NT2/D1 (cell line): ENCODE results near the gene SDK2.

ENCODE experiments used
- DNase-seq: peaks from one replicate; pipeline ENCODE4 v3.0.0-alpha.2; 2011; ENCODE audit warnings: low read depth, low spot score
- H3K27me3 ChIP-seq: 2 replicates; pipeline ENCODE4 v1.6.0; 2011; ENCODE audit warnings: mild to moderate bottlenecking; ENCODE audit not compliant: insufficient read length, insufficient read depth
- H3K36me3 ChIP-seq: 2 replicates; pipeline ENCODE4 v1.6.1; 2011; ENCODE audit warnings: mild to moderate bottlenecking, low read length, mixed read lengths; ENCODE audit not compliant: insufficient read depth, insufficient read length
- H3K4me1 ChIP-seq: 2 replicates; pipeline ENCODE4 v1.5.1; 2011; ENCODE audit not compliant: insufficient read depth, insufficient read length
- H3K4me3 ChIP-seq: 2 replicates; pipeline ENCODE4 v1.5.1; 2011; ENCODE audit warnings: low read depth; ENCODE audit not compliant: insufficient read length
- H3K9ac ChIP-seq: 2 replicates; pipeline ENCODE4 v1.6.0; 2011; ENCODE audit warnings: low read depth; ENCODE audit not compliant: insufficient read length
- H3K9me3 ChIP-seq: 2 replicates; pipeline ENCODE4 v1.5.1; 2011; ENCODE audit warnings: mild to moderate bottlenecking, low read length; ENCODE audit not compliant: insufficient read depth
- SUZ12 ChIP-seq: IDR thresholded peaks from 2 replicates; pipeline ENCODE4 v1.6.1; 2011; ENCODE audit not compliant: insufficient read length, insufficient read depth; ENCODE audit errors: extremely low read depth
- YY1 ChIP-seq: IDR thresholded peaks from 2 replicates; pipeline ENCODE4 v1.6.1; 2011; ENCODE audit not compliant: insufficient read length, insufficient read depth
- ZNF274 ChIP-seq: IDR thresholded peaks from 2 replicates; pipeline ENCODE4 v1.6.1; 2011; ENCODE audit warnings: mild to moderate bottlenecking, low read depth, low read length

The SDK2 gene

GRCh38 chr17:73324711-73325526, 319.3 kb downstream of the SDK2 start:
- Histone ChIP-seq H3K9ac (no peak overlapping the region), H3K36me3 (no peaks in the 10 kb centered on the region), H3K27me3 (no peaks in the 10 kb centered on the region), H3K9me3 (no peaks in the 10 kb centered on the region), H3K4me1 (peaks cover 13% of the 10 kb centered on the region), H3K4me3 (no peak overlapping the region)
- TF ChIP-seq SUZ12 (no peak), ZNF274 (no peak)
- no peak for DNase-seq

DNA sequence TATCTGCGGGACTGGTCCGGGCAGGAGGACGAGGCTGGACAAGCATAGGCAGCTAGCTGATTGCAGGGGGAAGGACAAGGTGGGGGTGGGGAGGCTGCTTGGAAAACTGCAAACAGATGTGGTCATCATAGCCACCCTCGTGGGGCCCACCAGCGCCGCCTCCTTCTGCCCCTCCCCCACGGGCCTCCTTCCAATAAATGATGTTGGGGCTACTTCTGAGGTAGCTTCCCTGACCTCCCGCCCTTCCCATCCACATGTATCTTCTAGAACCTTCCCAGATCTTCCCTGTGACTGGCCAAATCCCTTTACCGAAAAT, 320.1 kb downstream of the SDK2 start:
- Histone ChIP-seq H3K9ac (peak overlapping the region; percentile 58), H3K4me1 (peaks cover 13% of the 10 kb centered on the region), H3K9me3 (no peaks in the 10 kb centered on the region), H3K4me3 (no peak overlapping the region), H3K27me3 (no peaks in the 10 kb centered on the region), H3K36me3 (no peaks in the 10 kb centered on the region)
- DNase-seq: no peak
- TF ChIP-seq ZNF274 (no peak), YY1 (no peak), SUZ12 (no peak)

DNA sequence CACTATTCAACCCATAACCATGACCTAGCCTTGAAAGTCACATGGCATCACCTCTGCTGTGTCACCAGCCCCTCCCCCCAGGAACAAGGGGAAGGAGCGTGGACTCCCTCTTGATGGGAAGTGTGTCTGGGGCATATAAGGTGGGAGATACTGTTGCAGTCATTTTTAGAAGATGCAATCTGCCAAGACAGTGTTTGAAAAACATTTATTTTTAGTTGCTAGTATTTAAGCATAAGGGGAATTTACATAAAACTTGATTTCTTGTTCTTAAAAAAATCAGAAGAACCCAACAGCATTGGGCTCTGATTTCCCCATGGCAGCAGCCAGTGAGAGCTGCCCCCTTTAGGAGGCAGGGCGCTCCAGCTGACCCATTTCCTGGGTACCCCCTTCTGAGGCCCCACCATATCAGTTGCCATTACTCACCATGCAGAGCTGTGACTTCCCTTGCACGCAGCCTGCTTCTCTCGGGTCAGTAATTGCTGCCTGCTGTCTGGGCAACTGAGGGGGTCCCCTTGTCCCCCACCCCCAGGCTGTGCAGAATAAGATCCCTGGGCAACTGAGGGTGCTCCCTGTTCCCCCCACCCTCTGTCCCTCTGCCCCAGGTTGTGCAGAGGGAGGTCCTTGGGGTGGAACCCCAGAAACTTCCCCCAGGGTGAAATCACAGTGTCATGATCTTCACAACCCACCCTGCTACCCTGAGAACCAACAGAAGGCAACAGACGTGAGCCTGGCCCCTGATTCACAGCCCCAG, 320.7 kb downstream of the SDK2 start:
- TF ChIP-seq ZNF274 (no peak), SUZ12 (no peak), YY1 (no peak)
- H3K27me3 ChIP-seq: no peaks in the 10 kb centered on the region
- H3K9ac ChIP-seq: peak overlapping the region; percentile 58
- H3K9me3 ChIP-seq: no peaks in the 10 kb centered on the region
- H3K4me1 ChIP-seq: peaks cover 13% of the 10 kb centered on the region
- no peak overlapping the region for H3K4me3 ChIP-seq
- no peaks in the 10 kb centered on the region for H3K36me3 ChIP-seq
- DNase-seq: no peak

- H3K36me3 ChIP-seq: no peaks in the 10 kb centered on the region
- no peak overlapping the region for H3K9ac ChIP-seq
- peaks cover 19% of the 10 kb centered on the region for H3K4me1 ChIP-seq
- no peak for DNase-seq
- TF ChIP-seq ZNF274 (no peak), SUZ12 (no peak), YY1 (no peak)
- no peaks in the 10 kb centered on the region for H3K27me3 ChIP-seq
- H3K4me3 ChIP-seq: no peak overlapping the region
- no peaks in the 10 kb centered on the region for H3K9me3 ChIP-seq
Measured at GRCh38 chr17:73320601-73321264, 323.5 kb downstream of the SDK2 start.

- TF ChIP-seq YY1 (no peak), ZNF274 (no peak), SUZ12 (no peak)
- no peak overlapping the region for H3K9ac ChIP-seq
- DNase-seq: no peak
- H3K36me3 ChIP-seq: no peaks in the 10 kb centered on the region
- peaks cover 19% of the 10 kb centered on the region for H3K4me1 ChIP-seq
- no peaks in the 10 kb centered on the region for H3K9me3 ChIP-seq
- no peaks in the 10 kb centered on the region for H3K27me3 ChIP-seq
- H3K4me3 ChIP-seq: no peak overlapping the region
Measured at GRCh38 chr17:73319766-73320165, 324.5 kb downstream of the SDK2 start.

DNA sequence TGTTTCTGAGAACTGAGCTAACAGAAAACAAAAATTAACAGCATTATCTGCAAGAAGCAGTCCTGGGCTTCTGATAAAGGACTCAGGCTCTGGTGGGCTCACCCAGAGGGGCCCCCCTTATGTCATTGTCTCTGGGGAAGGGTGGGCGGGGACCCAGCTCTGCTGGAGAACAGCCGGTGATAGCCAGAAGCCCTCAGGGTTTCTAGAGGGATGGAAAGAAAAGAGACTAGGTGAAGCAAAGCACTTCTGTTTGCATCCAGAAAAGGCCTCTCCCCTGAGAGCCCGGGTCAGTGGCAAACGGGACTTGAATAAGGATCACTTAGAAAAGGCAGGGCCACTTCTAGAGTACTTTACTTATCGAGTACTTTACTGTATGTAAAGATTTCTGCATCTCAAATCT, 325.4 kb downstream of the SDK2 start:
- Histone ChIP-seq H3K4me3 (no peak overlapping the region), H3K27me3 (no peaks in the 10 kb centered on the region)
- no peak for DNase-seq

DNA sequence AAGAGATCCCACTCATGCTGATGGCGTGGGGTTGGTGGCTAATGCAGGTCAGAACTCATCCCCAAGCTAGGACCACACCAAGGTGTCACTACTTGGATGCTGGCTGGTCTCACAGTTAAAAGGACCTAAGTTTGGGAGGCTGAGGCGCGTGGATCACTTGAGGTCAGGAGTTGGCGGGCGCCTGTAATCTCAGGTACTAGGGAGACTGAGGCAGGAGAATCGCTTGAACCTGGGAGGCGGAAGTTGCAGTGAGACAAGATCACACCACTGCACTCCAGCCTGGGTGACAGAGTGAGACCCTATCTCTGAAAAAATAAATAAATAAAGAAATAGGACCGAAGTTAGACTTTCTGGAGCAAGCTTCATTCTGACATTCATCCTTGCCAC, 325.8 kb downstream of the SDK2 start:
- no peak for DNase-seq
- Histone ChIP-seq H3K4me1 (peaks cover 11% of the 10 kb centered on the region), H3K27me3 (no peaks in the 10 kb centered on the region), H3K4me3 (no peak overlapping the region), H3K9ac (no peak overlapping the region), H3K9me3 (peaks cover 7% of the 10 kb centered on the region; the same call in 1 of the 2 replicates), H3K36me3 (no peaks in the 10 kb centered on the region)
- no peak for TF ChIP-seq ZNF274
- no peak for TF ChIP-seq SUZ12
- TF ChIP-seq YY1: no peak

More for the DNA sequence above, 325.4 kb downstream of the SDK2 start:
- peaks cover 14% of the 10 kb centered on the region for H3K4me1 ChIP-seq
- H3K9me3 ChIP-seq: peaks cover 5% of the 10 kb centered on the region; the same call in 1 of the 2 replicates
- TF ChIP-seq YY1: no peak
- no peaks in the 10 kb centered on the region for H3K36me3 ChIP-seq
- no peak overlapping the region for H3K9ac ChIP-seq
